Measurements from ENCODE around the gene LZTS3. TPM values are rescaled to one million over a fixed set of nuclear protein-coding genes. Genes with fewer than 3 reads are reported as not detected.

LZTS3 gene
- total and polyA plus RNA-seq, 2 of the 13 experiments (the other 11 are each of a cell fraction or from before 2014, with no cell fraction given) = 10.1 to 31.3 TPM

DNA sequence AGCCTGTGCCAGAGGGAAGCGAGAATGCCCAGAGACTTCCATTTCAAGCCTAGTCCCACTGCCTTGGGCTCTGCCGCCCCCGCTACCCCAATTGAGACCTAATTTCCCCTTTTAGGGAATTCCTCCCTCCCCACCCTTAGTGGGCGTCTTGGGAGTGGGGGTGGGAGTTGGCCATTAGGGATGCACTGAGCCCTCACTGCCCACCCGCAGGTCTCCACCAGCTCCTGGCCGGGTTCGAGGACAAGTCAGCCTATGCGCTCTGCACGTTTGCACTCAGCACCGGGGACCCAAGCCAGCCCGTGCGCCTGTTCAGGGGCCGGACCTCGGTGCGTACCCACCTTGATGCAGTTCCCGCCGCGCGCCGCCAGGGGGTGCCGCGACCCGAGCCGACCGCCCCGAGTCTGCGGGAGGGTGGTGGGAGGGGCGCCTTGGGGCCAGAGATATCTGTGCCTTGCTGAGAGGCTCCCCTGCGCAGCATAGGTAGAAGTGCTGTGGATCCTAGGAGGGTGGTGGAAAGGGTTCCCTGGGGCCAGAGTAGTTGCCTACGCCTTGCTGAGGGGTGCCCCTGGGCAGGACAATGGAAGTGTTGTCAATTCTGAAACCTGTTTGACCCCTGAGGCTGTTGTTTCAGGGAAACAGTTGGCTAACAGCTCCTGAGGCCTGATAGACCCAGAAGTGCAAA is 45.1 kb upstream of the LZTS3 start (continued):
- no peak for TF ChIP-seq ZNF251 (CRISPR knock-in tag; IDR thresholded peaks at IDR 0.05)
- TF ChIP-seq KAT7 (CRISPR knock-in tag; IDR thresholded peaks at IDR 0.05; ENCODE audit: borderline replicate concordance) = peak; percentile 95; the same call in 1 of the 2 replicates
- peak; percentile 64; the same call in 1 of the 2 replicates for TF ChIP-seq RARA (CRISPR knock-in tag; IDR thresholded peaks at IDR 0.05)
- no peak; the same call in 1 of the 2 replicates for TF ChIP-seq ZNF430 (CRISPR knock-in tag; IDR thresholded peaks at IDR 0.05)
- peak; percentile 75; the same call in 1 of the 2 replicates for TF ChIP-seq MAZ (IDR thresholded peaks at IDR 0.05; ENCODE audit: borderline replicate concordance, low read depth, low read length)
- TF ChIP-seq MAZ (CRISPR knock-in tag; IDR thresholded peaks at IDR 0.05; ENCODE audit: low read depth) = peak; percentile 97
- TF ChIP-seq NR3C1 (CRISPR knock-in tag; IDR thresholded peaks at IDR 0.05) = 0 out of 2 replicates have a peak, but pooled peaks have one; percentile 4
- TF ChIP-seq, protein P1, sequence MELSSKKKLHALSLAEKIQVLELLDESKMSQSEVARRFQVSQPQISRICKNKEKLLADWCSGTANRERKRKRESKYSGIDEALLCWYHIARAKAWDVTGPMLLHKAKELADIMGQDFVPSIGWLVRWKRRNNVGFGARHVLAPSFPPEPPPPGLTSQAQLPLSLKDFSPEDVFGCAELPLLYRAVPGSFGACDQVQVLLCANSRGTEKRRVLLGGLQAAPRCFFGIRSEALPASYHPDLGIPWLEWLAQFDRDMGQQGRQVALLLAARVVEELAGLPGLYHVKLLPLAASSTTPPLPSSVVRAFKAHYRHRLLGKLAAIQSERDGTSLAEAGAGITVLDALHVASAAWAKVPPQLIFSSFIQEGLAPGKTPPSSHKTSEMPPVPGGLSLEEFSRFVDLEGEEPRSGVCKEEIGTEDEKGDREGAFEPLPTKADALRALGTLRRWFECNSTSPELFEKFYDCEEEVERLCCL (CRISPR knock-in tag; IDR thresholded peaks at IDR 0.05; ENCODE audit: borderline replicate concordance) = peak; percentile 88; the same call in 1 of the 2 replicates
- TF ChIP-seq CCDC6 (CRISPR knock-in tag; IDR thresholded peaks at IDR 0.05) = peak; percentile 62; the same call in 1 of the 2 replicates
- peak; percentile 54; the same call in 1 of the 2 replicates for TF ChIP-seq TOPORS (CRISPR knock-in tag; IDR thresholded peaks at IDR 0.05)
- peak; percentile 81 for TF ChIP-seq SOX5 (CRISPR knock-in tag; IDR thresholded peaks at IDR 0.05; ENCODE audit: borderline replicate concordance)
- TF ChIP-seq, protein P2, sequence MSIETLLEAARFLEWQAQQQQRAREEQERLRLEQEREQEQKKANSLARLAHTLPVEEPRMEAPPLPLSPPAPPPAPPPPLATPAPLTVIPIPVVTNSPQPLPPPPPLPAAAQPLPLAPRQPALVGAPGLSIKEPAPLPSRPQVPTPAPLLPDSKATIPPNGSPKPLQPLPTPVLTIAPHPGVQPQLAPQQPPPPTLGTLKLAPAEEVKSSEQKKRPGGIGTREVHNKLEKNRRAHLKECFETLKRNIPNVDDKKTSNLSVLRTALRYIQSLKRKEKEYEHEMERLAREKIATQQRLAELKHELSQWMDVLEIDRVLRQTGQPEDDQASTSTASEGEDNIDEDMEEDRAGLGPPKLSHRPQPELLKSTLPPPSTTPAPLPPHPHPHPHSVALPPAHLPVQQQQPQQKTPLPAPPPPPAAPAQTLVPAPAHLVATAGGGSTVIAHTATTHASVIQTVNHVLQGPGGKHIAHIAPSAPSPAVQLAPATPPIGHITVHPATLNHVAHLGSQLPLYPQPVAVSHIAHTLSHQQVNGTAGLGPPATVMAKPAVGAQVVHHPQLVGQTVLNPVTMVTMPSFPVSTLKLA (IDR thresholded peaks at IDR 0.05) = no peak
- peak; percentile 82; the same call in 1 of the 2 replicates for TF ChIP-seq ZNF33B (CRISPR knock-in tag; IDR thresholded peaks at IDR 0.05)
- no peak for TF ChIP-seq NFE2 (CRISPR knock-in tag; IDR thresholded peaks at IDR 0.05)
- peak; percentile 33; the same call in 1 of the 2 replicates for TF ChIP-seq POLR2AphosphoS5 (IDR thresholded peaks at IDR 0.05; ENCODE audit: low read depth, low read length)
- TF ChIP-seq, protein P3, sequence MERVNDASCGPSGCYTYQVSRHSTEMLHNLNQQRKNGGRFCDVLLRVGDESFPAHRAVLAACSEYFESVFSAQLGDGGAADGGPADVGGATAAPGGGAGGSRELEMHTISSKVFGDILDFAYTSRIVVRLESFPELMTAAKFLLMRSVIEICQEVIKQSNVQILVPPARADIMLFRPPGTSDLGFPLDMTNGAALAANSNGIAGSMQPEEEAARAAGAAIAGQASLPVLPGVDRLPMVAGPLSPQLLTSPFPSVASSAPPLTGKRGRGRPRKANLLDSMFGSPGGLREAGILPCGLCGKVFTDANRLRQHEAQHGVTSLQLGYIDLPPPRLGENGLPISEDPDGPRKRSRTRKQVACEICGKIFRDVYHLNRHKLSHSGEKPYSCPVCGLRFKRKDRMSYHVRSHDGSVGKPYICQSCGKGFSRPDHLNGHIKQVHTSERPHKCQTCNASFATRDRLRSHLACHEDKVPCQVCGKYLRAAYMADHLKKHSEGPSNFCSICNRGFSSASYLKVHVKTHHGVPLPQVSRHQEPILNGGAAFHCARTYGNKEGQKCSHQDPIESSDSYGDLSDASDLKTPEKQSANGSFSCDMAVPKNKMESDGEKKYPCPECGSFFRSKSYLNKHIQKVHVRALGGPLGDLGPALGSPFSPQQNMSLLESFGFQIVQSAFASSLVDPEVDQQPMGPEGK (CRISPR knock-in tag; IDR thresholded peaks at IDR 0.05) = peak; percentile 94
- TF ChIP-seq ZFX (CRISPR knock-in tag; IDR thresholded peaks at IDR 0.05; ENCODE audit: low read depth) = peak; percentile 67; the same call in 1 of the 2 replicates
- TF ChIP-seq SETDB1 (CRISPR knock-in tag; IDR thresholded peaks at IDR 0.05; ENCODE audit: borderline replicate concordance) = no peak; the same call in 1 of the 2 replicates
- TF ChIP-seq RORA (CRISPR knock-in tag; IDR thresholded peaks at IDR 0.05) = no peak
- no peak for TF ChIP-seq ZNF230 (CRISPR knock-in tag; IDR thresholded peaks at IDR 0.05)
- no peak for TF ChIP-seq NBN (conservative IDR thresholded peaks at IDR 0.05)
- no peak for TF ChIP-seq ZNF232 (CRISPR knock-in tag; IDR thresholded peaks at IDR 0.05; ENCODE audit: borderline replicate concordance)
- peak; percentile 90; the same call in 1 of the 2 replicates for TF ChIP-seq SSRP1 (CRISPR knock-in tag; IDR thresholded peaks at IDR 0.05)
- no peak for TF ChIP-seq ZNF703 (CRISPR knock-in tag; IDR thresholded peaks at IDR 0.05; ENCODE audit: borderline replicate concordance)
- TF ChIP-seq NFATC3 (CRISPR knock-in tag; IDR thresholded peaks at IDR 0.05) = peak; percentile 81; the same call in 1 of the 2 replicates
- peak; percentile 99 for TF ChIP-seq STAG1 (CRISPR knock-in tag; IDR thresholded peaks at IDR 0.05)
- no peak for TF ChIP-seq TEAD2 (CRISPR knock-in tag; IDR thresholded peaks at IDR 0.05)
- 0 out of 2 replicates have a peak, but pooled peaks have one; percentile 79 for TF ChIP-seq KLF13 (CRISPR knock-in tag; IDR thresholded peaks at IDR 0.05)
